Activated CD4-positive, CD25-positive, alpha-beta regulatory T cell treated with anti-CD3 and anti-CD28 coated beads, Interleukin-2, amount 50 U/mL, for 72 hours (primary cell): ENCODE results near the gene IQGAP3.

Source experiments
- DNase-seq: peaks from one replicate; pipeline ENCODE4 v3.0.0; 2021

IQGAP3 gene

GRCh38 chr1:156479093-156480015 lies 93.0 kb downstream of the IQGAP3 start:
- DNase-seq: no peak

- DNase-seq: no peak
These were observed 94.1 kb downstream of the IQGAP3 start for GRCh38 chr1:156478250-156478627.

- DNase-seq: no peak
These were observed 94.7 kb downstream of the IQGAP3 start for GRCh38 chr1:156477526-156478249.

- no peak for DNase-seq
These were observed 95.7 kb downstream of the IQGAP3 start for GRCh38 chr1:156476501-156477298.

GRCh38 chr1:156475568-156476500 lies 96.5 kb downstream of the IQGAP3 start:
- no peak for DNase-seq
